IMR-90 (cell line): ENCODE data around the gene TEX11. TPM values are rescaled to one million over a fixed set of nuclear protein-coding genes. Genes with fewer than 3 reads are reported as not detected.

Source experiments
- ATAC-seq: fragments of 200-7000 bp; cut with Tn5 transposase; 2 replicates; pipeline ENCODE4 v1.9.1; 2020; ENCODE audit warnings: low read depth, mild to moderate bottlenecking, moderate library complexity
- BruUV-seq: library from RNA; stranded (reverse); fragments of 400-500 nt; replicated peaks from 2 replicates; lab custom pipeline; 2021; lab: Mats Ljungman, UMichigan
- CTCF ChIA-PET: fragments of 300-600 bp; formaldehyde crosslinking; extraction: SDS; loops from one replicate; lab custom pipeline; 2021; ENCODE audit warnings: antibody characterized with exemption; lab: Yijun Ruan, JAX
- POLR2A ChIA-PET: fragments of 300-600 bp; sonication (Branson Sonifier 250); formaldehyde crosslinking; loops from one replicate; lab custom pipeline; 2022; ENCODE audit warnings: antibody characterized with exemption; ENCODE audit not compliant: unreplicated experiment; lab: Charles Lee
- DNase-seq: peaks from one replicate; pipeline ENCODE4 v3.0.0; 2013
- H2AFZ ChIP-seq: replicated peaks from 2 replicates; pipeline ENCODE3; 2013; ENCODE audit warnings: low read length, mild to moderate bottlenecking; ENCODE audit not compliant: poor library complexity
- H2AK5ac ChIP-seq: 2 replicates; pipeline ENCODE4 v1.6.1; 2013; ENCODE audit warnings: low read depth, low read length, inconsistent platforms
- H2AK9ac ChIP-seq: replicated peaks from 2 replicates; pipeline ENCODE3; 2013; ENCODE audit warnings: mild to moderate bottlenecking, low read depth, low read length, moderate library complexity; ENCODE audit not compliant: poor library complexity
- H2BK120ac ChIP-seq: 2 replicates; pipeline ENCODE4 v1.6.1; 2013; ENCODE audit warnings: low read depth, low read length, inconsistent platforms
- H2BK15ac ChIP-seq: 3 replicates; pipeline ENCODE4 v1.6.1; 2013; ENCODE audit warnings: low read depth, low read length, inconsistent platforms
- H2BK20ac ChIP-seq: 2 replicates; pipeline ENCODE4 v1.6.1; 2013; ENCODE audit warnings: low read depth, mild to moderate bottlenecking, inconsistent platforms, low read length, moderate library complexity
- H2BK5ac ChIP-seq: 2 replicates; pipeline ENCODE4 v1.6.1; 2013; ENCODE audit warnings: mild to moderate bottlenecking, low read depth, low read length, inconsistent platforms; ENCODE audit not compliant: poor library complexity, severe bottlenecking
- H3K14ac ChIP-seq: replicated peaks from 2 replicates; pipeline ENCODE4 v1.6.1; 2013; ENCODE audit warnings: low read depth, low read length, inconsistent platforms
- H3K18ac ChIP-seq: 2 replicates; pipeline ENCODE4 v1.6.1; 2013; ENCODE audit warnings: low read depth, low read length, control low read depth
- H3K23ac ChIP-seq: 2 replicates; pipeline ENCODE4 v1.6.1; 2013; ENCODE audit warnings: low read depth, low read length, inconsistent platforms
- H3K27ac ChIP-seq: 2 replicates; pipeline ENCODE4 v1.5.1; 2013; ENCODE audit warnings: mild to moderate bottlenecking, control low read depth, low read length; ENCODE audit not compliant: insufficient read depth
- H3K27me3 ChIP-seq: 2 replicates; pipeline ENCODE4 v1.6.1; 2013; ENCODE audit warnings: low read length; ENCODE audit not compliant: control insufficient read depth, insufficient read depth
- H3K36me3 ChIP-seq: 2 replicates; pipeline ENCODE4 v1.6.1; 2013; ENCODE audit warnings: low read length, mixed read lengths; ENCODE audit not compliant: control insufficient read depth, insufficient read depth
- H3K4ac ChIP-seq: 2 replicates; pipeline ENCODE4 v1.6.1; 2013; ENCODE audit warnings: low read depth, low read length, inconsistent platforms
- H3K4me1 ChIP-seq: 2 replicates; pipeline ENCODE4 v1.6.1; 2013; ENCODE audit warnings: low read length, mixed read lengths; ENCODE audit not compliant: control insufficient read depth, insufficient read depth
- H3K4me2 ChIP-seq: 2 replicates; pipeline ENCODE4 v1.6.1; 2013; ENCODE audit warnings: low read depth, mild to moderate bottlenecking, control low read depth, low read length, moderate library complexity
- H3K4me3 ChIP-seq: 2 replicates; pipeline ENCODE4 v1.5.1; 2013; ENCODE audit warnings: low read depth, mild to moderate bottlenecking, control low read depth, low read length, moderate library complexity; ENCODE audit not compliant: insufficient read depth
- H3K56ac ChIP-seq: 2 replicates; pipeline ENCODE4 v1.6.1; 2013; ENCODE audit warnings: low read length, inconsistent platforms; ENCODE audit not compliant: insufficient read depth; ENCODE audit errors: extremely low read depth
- H3K79me1 ChIP-seq, 2 experiments: 2 replicates each; pipeline ENCODE4 v1.6.1; 2013; ENCODE audit warnings: low read length in 2 of 2, inconsistent platforms in 1 of 2, low read depth in 1 of 2
- H3K9ac ChIP-seq: 2 replicates; pipeline ENCODE4 v1.6.1; 2013; ENCODE audit warnings: low read depth, low read length, control low read depth
- H3K9me1 ChIP-seq: 2 replicates; pipeline ENCODE4 v1.6.1; 2013; ENCODE audit warnings: low read length, inconsistent platforms; ENCODE audit not compliant: insufficient read depth
- H3K9me3 ChIP-seq: 2 replicates; pipeline ENCODE4 v1.6.1; 2013; ENCODE audit warnings: low read length; ENCODE audit not compliant: control insufficient read depth, insufficient read depth
- H4K20me1 ChIP-seq: 2 replicates; pipeline ENCODE4 v1.6.1; 2013; ENCODE audit warnings: low read length, inconsistent platforms; ENCODE audit not compliant: insufficient read depth
- H4K5ac ChIP-seq: 2 replicates; pipeline ENCODE4 v1.6.1; 2013; ENCODE audit warnings: mild to moderate bottlenecking, low read depth, low read length, control low read depth
- H4K8ac ChIP-seq, 2 experiments: 2 replicates each; pipeline ENCODE4 v1.6.1; 2013; ENCODE audit warnings: low read depth in 2 of 2, low read length in 2 of 2, control low read depth in 1 of 2, inconsistent platforms in 1 of 2
- H4K91ac ChIP-seq: 2 replicates; pipeline ENCODE4 v1.6.1; 2013; ENCODE audit warnings: low read depth, low read length, inconsistent platforms; ENCODE audit not compliant: insufficient read depth
- BHLHE40 ChIP-seq: fragments of 150-350 bp; IDR thresholded peaks from 2 replicates; pipeline ENCODE4 v1.6.1; 2016; ENCODE audit warnings: mild to moderate bottlenecking, low read depth, low read length
- CEBPB ChIP-seq: IDR thresholded peaks from 2 replicates; pipeline ENCODE4 v1.6.1; 2012; ENCODE audit warnings: low read depth, low read length, improper control_type of control experiment
- CHD1 ChIP-seq: IDR thresholded peaks from 2 replicates; pipeline ENCODE4 v1.6.1; 2012; ENCODE audit warnings: low read depth, low read length, improper control_type of control experiment
- CTCF ChIP-seq: conservative IDR thresholded peaks from 2 replicates; pipeline ENCODE4 v1.5.1; 2012; ENCODE audit warnings: mild to moderate bottlenecking, low read depth, low read length, improper control_type of control experiment
- FOS ChIP-seq: fragments of 150-350 bp; IDR thresholded peaks from 2 replicates; pipeline ENCODE4 v1.6.1; 2016; ENCODE audit warnings: low read depth, low read length
- POLR2A ChIP-seq: IDR thresholded peaks from 2 replicates; pipeline ENCODE4 v1.6.1; 2012; ENCODE audit warnings: mild to moderate bottlenecking, low read depth, low read length
- RAD21 ChIP-seq: IDR thresholded peaks from 2 replicates; pipeline ENCODE4 v1.6.1; 2012; ENCODE audit warnings: low read length, improper control_type of control experiment
- RFX5 ChIP-seq: IDR thresholded peaks from 2 replicates; pipeline ENCODE4 v1.8.0; 2012; ENCODE audit warnings: low read depth, mild to moderate bottlenecking, low read length, moderate library complexity
- USF2 ChIP-seq: fragments of 150-350 bp; IDR thresholded peaks from 2 replicates; pipeline ENCODE4 v1.6.1; 2017; ENCODE audit warnings: mild to moderate bottlenecking, antibody characterized with exemption, low read length, low read depth
- WGBS, 2 experiments: methylation state at CpG; one replicate each; pipeline versions ENCODE4 v1.1.5 to v1.1.7; 2013; ENCODE audit warnings: missing lambda C conversion rate in 2 of 2; ENCODE audit not compliant: insufficient read length in 1 of 2; ENCODE audit errors: extremely low coverage in 2 of 2; 5-methylcytosine and 5-hydroxymethylcytosine counted together
- dilution Hi-C: fragments of 300-500 bp; cut with HindIII; formaldehyde crosslinking; loops from one replicate; pipeline ENCODE4 v1.14.3; 2018; ENCODE audit warnings: low sequenced_read_pairs; ENCODE audit not compliant: unreplicated experiment
- in situ Hi-C: fragments of 300-500 bp; cut with MboI; formaldehyde crosslinking; loops from 3 replicates; pipeline ENCODE4 v1.14.3; 2019; ENCODE audit warnings: low sequenced_read_pairs, inconsistent platforms, mixed read lengths
- intact Hi-C: fragments of 100-400 bp; cut with micrococcal nuclease; formaldehyde crosslinking; loops from 2 replicates; pipeline ENCODE4 v1.10.0; 2022
- polyA plus RNA-seq, 3 experiments: library from polyadenylated mRNA; depleted of rRNA; stranded (reverse); fragments of >200 nt; gene quantifications; 2 replicates each; pipeline ENCODE4 v1.2.3, GENCODE V29; 2012; ENCODE audit warnings: low replicate concordance in 1 of 3
- total RNA-seq: library from RNA; depleted of rRNA; stranded (reverse); fragments of >200 nt; gene quantifications from 2 replicates; pipeline ENCODE4 v1.2.3, GENCODE V29; 2012

The TEX11 gene
- total and polyA plus RNA-seq, 2 of the 4 experiments (the other 2 are of a cell fraction): not detected

- Histone ChIP-seq H3K4ac (no peak overlapping the region), H2BK20ac (no peak overlapping the region), H3K36me3 (no peaks in the 10 kb centered on the region), H2AFZ (no peak overlapping the region), H4K5ac (no peak overlapping the region), H3K4me2 (no peak overlapping the region), H4K91ac (no peak overlapping the region), H2BK15ac (no peak overlapping the region), H3K9me1 (no peaks in the 10 kb centered on the region), H2AK5ac (no peak overlapping the region), H2AK9ac (no peak overlapping the region), H2BK5ac (no peak overlapping the region), H3K9ac (no peak overlapping the region), H4K20me1 (no peaks in the 10 kb centered on the region), H3K27ac (no peak overlapping the region), H2BK120ac (no peak overlapping the region), H3K14ac (no peak overlapping the region), H3K4me3 (no peak overlapping the region), H3K79me1 (no peaks in the 10 kb centered on the region), H3K56ac (no peak overlapping the region), H4K8ac (no peak overlapping the region), H3K4me1 (no peaks in the 10 kb centered on the region), H3K27me3 (peaks cover 3% of the 10 kb centered on the region; the same call in 1 of the 2 replicates), H3K18ac (no peak overlapping the region), H3K9me3 (no peaks in the 10 kb centered on the region), H3K23ac (no peak overlapping the region)
- ATAC-seq (no peak), DNase-seq (no peak)
- in situ Hi-C loops: no loop called here
- CTCF ChIA-PET: no interaction called here
- WGBS, 2 experiments: no CpG with 5 or more reads among the region's 1 CpG
- POLR2A ChIA-PET: no interaction called here
- intact Hi-C loops: no loop called here
- no TSS peak for BruUV-seq
- no peak for TF ChIP-seq CTCF
- TF ChIP-seq CEBPB: no peak
- no peak for TF ChIP-seq FOS
- TF ChIP-seq RFX5: no peak
- no peak for TF ChIP-seq USF2
- TF ChIP-seq RAD21: no peak
- no peak for TF ChIP-seq POLR2A
- TF ChIP-seq BHLHE40: no peak
- no peak for TF ChIP-seq CHD1
- dilution Hi-C loops: no loop called here
These were observed 303.2 kb downstream of the TEX11 start for GRCh38 chrX:70605352-70605751.
